ENCODE results near the gene MC2R. TPM values are rescaled to one million over a fixed set of nuclear protein-coding genes. Genes with fewer than 3 reads are reported as not detected.

Gene MC2R
- total RNA-seq, 1 donor from 2014 or later, result not detected

DNA sequence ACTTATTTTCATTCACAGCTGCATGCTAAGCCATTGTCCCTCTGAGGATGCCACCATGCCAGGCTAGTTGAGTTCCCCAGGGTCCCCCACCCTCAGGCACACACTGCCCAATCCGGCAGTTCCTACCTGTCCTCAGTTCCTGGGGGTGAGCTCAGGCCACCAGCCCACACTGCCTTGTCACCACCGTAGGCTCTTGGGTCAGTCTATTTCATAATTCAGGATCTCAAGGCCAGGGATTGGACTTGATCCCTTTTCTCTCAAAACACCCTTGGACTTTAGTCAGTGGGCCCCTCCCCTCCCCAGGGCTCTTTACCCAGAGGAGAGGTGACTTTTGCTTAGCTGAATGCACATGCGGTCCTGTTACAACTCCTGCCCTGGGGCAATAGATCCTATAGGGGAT is 18.7 kb upstream of the MC2R start:
- TF ChIP-seq, protein P1, sequence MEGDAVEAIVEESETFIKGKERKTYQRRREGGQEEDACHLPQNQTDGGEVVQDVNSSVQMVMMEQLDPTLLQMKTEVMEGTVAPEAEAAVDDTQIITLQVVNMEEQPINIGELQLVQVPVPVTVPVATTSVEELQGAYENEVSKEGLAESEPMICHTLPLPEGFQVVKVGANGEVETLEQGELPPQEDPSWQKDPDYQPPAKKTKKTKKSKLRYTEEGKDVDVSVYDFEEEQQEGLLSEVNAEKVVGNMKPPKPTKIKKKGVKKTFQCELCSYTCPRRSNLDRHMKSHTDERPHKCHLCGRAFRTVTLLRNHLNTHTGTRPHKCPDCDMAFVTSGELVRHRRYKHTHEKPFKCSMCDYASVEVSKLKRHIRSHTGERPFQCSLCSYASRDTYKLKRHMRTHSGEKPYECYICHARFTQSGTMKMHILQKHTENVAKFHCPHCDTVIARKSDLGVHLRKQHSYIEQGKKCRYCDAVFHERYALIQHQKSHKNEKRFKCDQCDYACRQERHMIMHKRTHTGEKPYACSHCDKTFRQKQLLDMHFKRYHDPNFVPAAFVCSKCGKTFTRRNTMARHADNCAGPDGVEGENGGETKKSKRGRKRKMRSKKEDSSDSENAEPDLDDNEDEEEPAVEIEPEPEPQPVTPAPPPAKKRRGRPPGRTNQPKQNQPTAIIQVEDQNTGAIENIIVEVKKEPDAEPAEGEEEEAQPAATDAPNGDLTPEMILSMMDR (IDR thresholded peaks at IDR 0.05), result no peak
- Mint-ChIP-seq H3K27me3 (ENCODE audit: low read depth) (no peaks in the 10 kb centered on the region), H3K36me3 (ENCODE audit: low read depth) (no peaks in the 10 kb centered on the region), H3K4me3 (ENCODE audit: unreplicated experiment) (no peak overlapping the region), H3K9me3 (ENCODE audit: low read depth) (peaks cover 53% of the 10 kb centered on the region), H3K4me1 (ENCODE audit: low read depth) (no peaks in the 10 kb centered on the region), H3K27ac (ENCODE audit: unreplicated experiment) (no peak overlapping the region)
- DNase-seq (ENCODE audit: low spot score), result no peak

DNA sequence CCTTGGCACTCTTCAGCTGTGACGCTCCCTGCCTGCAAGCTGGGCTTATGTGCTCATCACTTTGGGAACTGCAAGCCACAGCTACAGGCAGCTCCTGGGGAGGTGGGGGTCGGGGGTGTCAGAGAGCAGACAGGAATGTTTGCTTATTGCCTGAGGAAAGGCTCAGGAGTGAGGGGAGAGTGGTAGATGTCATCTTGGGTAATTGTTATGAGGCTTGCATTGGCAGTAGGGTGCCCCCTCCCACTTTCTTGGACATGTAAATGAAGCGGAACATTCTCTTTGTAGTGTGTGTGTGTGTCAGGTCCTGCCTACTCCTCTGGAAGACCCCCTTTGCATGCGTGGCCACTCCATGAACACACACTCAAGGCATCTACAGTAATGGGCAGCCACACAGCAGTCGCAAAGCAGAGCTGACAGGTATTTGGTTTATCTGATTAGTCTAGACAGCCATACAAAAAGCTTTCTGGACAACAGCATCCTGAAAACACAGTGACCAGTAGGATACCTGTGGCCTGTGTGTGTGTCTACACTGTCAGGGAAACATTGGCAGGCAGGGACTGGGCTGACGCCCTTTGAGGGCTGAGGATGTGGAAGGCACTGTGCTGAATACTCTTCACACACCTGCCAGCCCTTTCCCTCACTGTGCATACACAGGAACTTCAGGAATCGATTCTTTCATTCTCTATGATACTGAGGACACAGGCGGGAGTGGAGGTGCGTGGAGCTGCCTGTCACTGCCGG is 17.1 kb upstream of the MC2R start:
- no peak overlapping the region for H3K27ac Mint-ChIP-seq (ENCODE audit: unreplicated experiment)
- TF ChIP-seq, protein P1 (IDR thresholded peaks at IDR 0.05), result no peak
- H3K27me3 Mint-ChIP-seq (ENCODE audit: low read depth), result no peaks in the 10 kb centered on the region
- DNase-seq (ENCODE audit: low spot score), result no peak
- no peaks in the 10 kb centered on the region for H3K36me3 Mint-ChIP-seq (ENCODE audit: low read depth)
- peaks cover 46% of the 10 kb centered on the region for H3K9me3 Mint-ChIP-seq (ENCODE audit: low read depth)
- H3K4me1 Mint-ChIP-seq (ENCODE audit: low read depth), result no peaks in the 10 kb centered on the region
- no peak overlapping the region for H3K4me3 Mint-ChIP-seq (ENCODE audit: unreplicated experiment)

DNA sequence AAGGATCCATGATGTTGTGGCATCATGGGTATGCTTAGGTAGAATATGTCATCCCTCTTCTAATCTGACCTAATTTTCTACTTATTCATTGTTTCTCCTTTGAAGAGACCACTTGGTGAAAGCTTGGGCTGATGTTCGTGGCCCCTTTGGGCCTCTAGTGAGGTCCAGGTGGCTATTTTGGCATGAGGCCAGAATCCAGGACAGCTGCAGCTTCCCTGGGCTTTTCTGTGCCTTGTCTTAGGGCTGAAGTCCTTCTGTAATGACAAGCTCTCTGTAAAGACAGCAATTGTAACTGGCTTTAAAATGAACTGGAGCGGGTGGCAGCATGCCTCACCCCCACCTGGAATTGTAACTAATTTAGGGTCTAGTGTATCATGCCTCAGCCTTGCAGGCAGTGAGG is 15.6 kb upstream of the MC2R start:
- H3K9me3 Mint-ChIP-seq (ENCODE audit: low read depth), result peaks cover 50% of the 10 kb centered on the region
- no peak overlapping the region for H3K27ac Mint-ChIP-seq (ENCODE audit: unreplicated experiment)
- TF ChIP-seq, protein P1 (IDR thresholded peaks at IDR 0.05), result no peak
- no peaks in the 10 kb centered on the region for H3K4me1 Mint-ChIP-seq (ENCODE audit: low read depth)
- no peak overlapping the region for H3K4me3 Mint-ChIP-seq (ENCODE audit: unreplicated experiment)
- H3K36me3 Mint-ChIP-seq (ENCODE audit: low read depth), result no peaks in the 10 kb centered on the region
- H3K27me3 Mint-ChIP-seq (ENCODE audit: low read depth), result no peaks in the 10 kb centered on the region
- no peak for DNase-seq (ENCODE audit: low spot score)

DNA sequence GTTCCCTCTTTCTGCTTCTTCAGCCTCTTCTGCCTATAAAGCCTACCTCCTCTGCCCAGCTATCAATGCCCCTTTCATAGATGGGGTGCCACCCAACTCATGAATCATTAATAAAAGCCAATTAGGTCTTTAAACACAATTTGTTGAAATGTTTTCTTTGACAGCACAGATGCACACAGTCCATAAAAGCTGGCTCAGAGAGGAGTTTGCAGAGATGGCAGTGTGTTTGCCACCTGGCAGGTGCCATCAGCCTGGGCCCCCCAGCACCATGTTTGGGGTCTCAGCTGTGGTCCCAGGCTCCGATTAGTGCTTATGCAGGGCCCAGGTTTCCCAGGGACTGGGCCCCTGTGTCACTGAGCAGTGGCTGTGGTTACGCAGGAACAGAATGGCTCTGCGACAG is 7.9 kb upstream of the MC2R start:
- Mint-ChIP-seq H3K9me3 (ENCODE audit: low read depth) (peaks cover 29% of the 10 kb centered on the region), H3K4me1 (ENCODE audit: low read depth) (no peaks in the 10 kb centered on the region), H3K36me3 (ENCODE audit: low read depth) (no peaks in the 10 kb centered on the region), H3K27ac (ENCODE audit: unreplicated experiment) (no peak overlapping the region), H3K27me3 (ENCODE audit: low read depth) (no peaks in the 10 kb centered on the region), H3K4me3 (ENCODE audit: unreplicated experiment) (no peak overlapping the region)
- no peak for DNase-seq (ENCODE audit: low spot score)
- TF ChIP-seq, protein P1 (IDR thresholded peaks at IDR 0.05), result no peak

DNA sequence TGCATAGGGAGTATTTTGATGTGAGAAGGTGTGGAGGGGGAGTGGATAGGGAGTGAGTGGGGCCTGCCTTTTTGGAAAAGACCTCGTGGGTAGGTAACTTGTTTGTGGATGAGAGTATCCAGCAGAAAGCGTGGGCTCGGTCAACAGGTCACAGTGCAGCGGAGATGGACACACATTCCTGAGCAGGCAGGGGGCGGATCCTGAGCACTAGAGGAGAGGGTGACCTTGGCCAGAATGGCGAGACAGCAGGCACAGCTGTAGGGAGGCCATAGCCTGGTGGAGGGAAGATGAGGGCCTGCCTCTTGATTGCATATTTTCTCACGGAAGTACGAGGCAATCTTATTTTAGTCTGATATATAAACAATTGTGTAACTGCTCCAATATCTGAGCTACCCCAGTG is 3.6 kb upstream of the MC2R start:
- Mint-ChIP-seq H3K4me1 (ENCODE audit: low read depth) (no peaks in the 10 kb centered on the region), H3K9me3 (ENCODE audit: low read depth) (peaks cover 20% of the 10 kb centered on the region), H3K27me3 (ENCODE audit: low read depth) (no peaks in the 10 kb centered on the region), H3K4me3 (ENCODE audit: unreplicated experiment) (no peak overlapping the region), H3K27ac (ENCODE audit: unreplicated experiment) (no peak overlapping the region), H3K36me3 (ENCODE audit: low read depth) (no peaks in the 10 kb centered on the region)
- TF ChIP-seq, protein P1 (IDR thresholded peaks at IDR 0.05), result no peak
- DNase-seq (ENCODE audit: low spot score), result no peak

Data from chondrocyte (in vitro differentiated cells).